Transverse colon (tissue), 4 donors: Measurements from ENCODE around the gene TMEM263. TPM values are rescaled to one million over a fixed set of nuclear protein-coding genes. Genes with fewer than 3 reads are reported as not detected.

Experiments
- DNase-seq: peaks from one replicate; pipeline ENCODE4 v3.0.0-alpha.2; 2019
- H3K27ac ChIP-seq, 4 donors: fragments of 200-600 bp; sonication (generic); 2 replicates each; pipeline ENCODE4 v1.5.1; 2016 to 2018; ENCODE audit warnings: inconsistent platforms in 4 of 4
- H3K27me3 ChIP-seq: fragments of 200-600 bp; sonication (generic); 2 replicates; pipeline ENCODE4 v1.5.1; 2017; ENCODE audit warnings: inconsistent platforms
- H3K36me3 ChIP-seq, 4 donors: fragments of 200-600 bp; sonication (generic); 2 replicates each; pipeline ENCODE4 v1.5.1; 2017 to 2019; ENCODE audit warnings: inconsistent platforms in 4 of 4
- H3K4me1 ChIP-seq, 4 donors: fragments of 200-600 bp; sonication (generic); 2 replicates each; pipeline ENCODE4 v1.5.1; 2017 to 2020; ENCODE audit warnings: inconsistent platforms in 4 of 4
- H3K4me3 ChIP-seq, 4 donors: fragments of 200-600 bp; sonication (generic); 1 replicate in 1 of 4; 2 replicates in 3 of 4; pipeline versions ENCODE4 v1.5.1 to v1.6.1; 2017 to 2019; ENCODE audit warnings: inconsistent platforms in 4 of 4
- H3K9me3 ChIP-seq, 2 donors: fragments of 200-600 bp; sonication (generic); 2 replicates each; pipeline ENCODE4 v1.5.1; 2017 to 2019; ENCODE audit warnings: inconsistent platforms in 2 of 2
- EP300 ChIP-seq: sonication (generic); formaldehyde crosslinking; IDR thresholded peaks from one replicate; pipeline ENCODE4 v1.6.1; 2017; ENCODE audit warnings: antibody characterized with exemption, low read depth
- POLR2A ChIP-seq: fragments of 450-650 bp; IDR thresholded peaks from one replicate; pipeline ENCODE4 v1.6.1; 2016; ENCODE audit warnings: antibody characterized with exemption, mild to moderate bottlenecking, moderate library complexity
- POLR2AphosphoS5 ChIP-seq, 3 donors: sonication (generic); formaldehyde crosslinking; IDR thresholded peaks; one replicate each; pipeline ENCODE4 v1.6.1; 2016; ENCODE audit warnings: antibody characterized with exemption in 3 of 3
- WGBS, 2 donors: methylation state at CpG; one replicate each; pipeline ENCODE4 v1.1.5; 2018; ENCODE audit warnings: low coverage in 1 of 2; 5-methylcytosine and 5-hydroxymethylcytosine counted together
- in situ Hi-C, 4 donors: fragments of 200-750 bp; cut with MboI; loops; one replicate each; pipeline versions ENCODE4 v1.15.0 to v1.15.1; 2017; ENCODE audit warnings: low sequenced_read_pairs in 3 of 4, low pct_ligation_motif_present in 1 of 4, low pct_unique_long_range_greater_than_20kb in 1 of 4
- intact Hi-C: fragments of 100-400 bp; cut with DNase I; formaldehyde crosslinking; loops from one replicate; pipeline ENCODE4 v1.15.1; 2023; ENCODE audit warnings: low total_unique reads
- total RNA-seq, 4 donors: library from RNA; depleted of rRNA; stranded (reverse); fragments of >200 nt; gene quantifications; one replicate each; pipeline ENCODE4 v1.1.0, GENCODE V29; 2016
- TF ChIP-seq, protein P1 (sequence below), 5 experiments: fragments of 200-600 bp in 3 of 5; fragments of 450-650 bp in 2 of 5; sonication (generic) in 3 of 5; IDR thresholded peaks; 1 replicate in 2 of 5; 2 replicates in 3 of 5; pipeline ENCODE4 v1.5.1; 2016 to 2017; ENCODE audit warnings: antibody characterized with exemption in 5 of 5, inconsistent platforms in 3 of 5, mild to moderate bottlenecking in 2 of 5, moderate library complexity in 1 of 5

TMEM263 gene
- total RNA-seq, 4 donors from 2014 or later, result 13.5 to 34.6 (median 18.7) TPM

GRCh38 chr12:106975993-106976658, 20.4 kb downstream of the TMEM263 start:
- Histone ChIP-seq H3K36me3 (peaks cover 0 to 6% (median under 1%) of the 10 kb centered on the region in 4 donors), H3K9me3 (no peaks in the 10 kb centered on the region), H3K27me3 (no peaks in the 10 kb centered on the region), H3K4me1 (peaks cover 25 to 63% (median 42%) of the 10 kb centered on the region in 4 donors), H3K4me3 (no peak overlapping the region), H3K27ac (peak overlapping the region; percentile 30 to 60 (median 52))
- in situ Hi-C loops, result no loop called here
- 74 to 80% methylated on average over 3 of the region's 3 CpGs for WGBS, 2 donors
- peak in 2 of 3 donors; percentile 39 to 42 for TF ChIP-seq POLR2AphosphoS5 (IDR thresholded peaks at IDR 0.05)
- TF ChIP-seq, protein P1, sequence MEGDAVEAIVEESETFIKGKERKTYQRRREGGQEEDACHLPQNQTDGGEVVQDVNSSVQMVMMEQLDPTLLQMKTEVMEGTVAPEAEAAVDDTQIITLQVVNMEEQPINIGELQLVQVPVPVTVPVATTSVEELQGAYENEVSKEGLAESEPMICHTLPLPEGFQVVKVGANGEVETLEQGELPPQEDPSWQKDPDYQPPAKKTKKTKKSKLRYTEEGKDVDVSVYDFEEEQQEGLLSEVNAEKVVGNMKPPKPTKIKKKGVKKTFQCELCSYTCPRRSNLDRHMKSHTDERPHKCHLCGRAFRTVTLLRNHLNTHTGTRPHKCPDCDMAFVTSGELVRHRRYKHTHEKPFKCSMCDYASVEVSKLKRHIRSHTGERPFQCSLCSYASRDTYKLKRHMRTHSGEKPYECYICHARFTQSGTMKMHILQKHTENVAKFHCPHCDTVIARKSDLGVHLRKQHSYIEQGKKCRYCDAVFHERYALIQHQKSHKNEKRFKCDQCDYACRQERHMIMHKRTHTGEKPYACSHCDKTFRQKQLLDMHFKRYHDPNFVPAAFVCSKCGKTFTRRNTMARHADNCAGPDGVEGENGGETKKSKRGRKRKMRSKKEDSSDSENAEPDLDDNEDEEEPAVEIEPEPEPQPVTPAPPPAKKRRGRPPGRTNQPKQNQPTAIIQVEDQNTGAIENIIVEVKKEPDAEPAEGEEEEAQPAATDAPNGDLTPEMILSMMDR (IDR thresholded peaks at IDR 0.05), result no peak
- DNase-seq, result no peak
- intact Hi-C loops, result no loop called here

- TF ChIP-seq POLR2A (no peak), POLR2AphosphoS5 (IDR thresholded peaks at IDR 0.05) (no peak), EP300 (no peak)
- TF ChIP-seq, protein P1 (IDR thresholded peaks at IDR 0.05), result no peak
- in situ Hi-C loops (no loop called here), intact Hi-C loops (no loop called here)
- H3K4me1 ChIP-seq, result peaks cover 25 to 63% (median 42%) of the 10 kb centered on the region in 4 donors
- 72 to 73% methylated on average over 1 of the region's 1 CpG for WGBS, 2 donors
- H3K27ac ChIP-seq, result peak overlapping the region; percentile 19 to 60 (median 52)
- H3K4me3 ChIP-seq, result no peak overlapping the region
- no peaks in the 10 kb centered on the region for H3K27me3 ChIP-seq
- no peaks in the 10 kb centered on the region for H3K9me3 ChIP-seq
- H3K36me3 ChIP-seq, result peaks cover 0 to under 1% (median 0%) of the 10 kb centered on the region in 4 donors
- no peak for DNase-seq
These were observed 21.0 kb downstream of the TMEM263 start for GRCh38 chr12:106976668-106977067.

- peak; percentile 78 for DNase-seq
- Histone ChIP-seq H3K27me3 (no peaks in the 10 kb centered on the region), H3K4me1 (peaks cover 25 to 60% (median 40%) of the 10 kb centered on the region in 4 donors), H3K4me3 (no peak overlapping the region), H3K27ac (peak overlapping the region; percentile 2 to 66 (median 58)), H3K9me3 (no peaks in the 10 kb centered on the region), H3K36me3 (no peaks in the 10 kb centered on the region)
- WGBS, 2 donors, result 28 to 48% methylated on average over 8 to 9 of the region's 9 CpGs
- intact Hi-C loops, result no loop called here
- TF ChIP-seq EP300, result no peak
- TF ChIP-seq POLR2AphosphoS5 (IDR thresholded peaks at IDR 0.05), result no peak
- TF ChIP-seq, protein P1 (IDR thresholded peaks at IDR 0.05), result no peak
- TF ChIP-seq POLR2A, result no peak
- in situ Hi-C loops, result no loop called here
These were observed 22.5 kb downstream of the TMEM263 start for GRCh38 chr12:106978035-106978800.

DNA sequence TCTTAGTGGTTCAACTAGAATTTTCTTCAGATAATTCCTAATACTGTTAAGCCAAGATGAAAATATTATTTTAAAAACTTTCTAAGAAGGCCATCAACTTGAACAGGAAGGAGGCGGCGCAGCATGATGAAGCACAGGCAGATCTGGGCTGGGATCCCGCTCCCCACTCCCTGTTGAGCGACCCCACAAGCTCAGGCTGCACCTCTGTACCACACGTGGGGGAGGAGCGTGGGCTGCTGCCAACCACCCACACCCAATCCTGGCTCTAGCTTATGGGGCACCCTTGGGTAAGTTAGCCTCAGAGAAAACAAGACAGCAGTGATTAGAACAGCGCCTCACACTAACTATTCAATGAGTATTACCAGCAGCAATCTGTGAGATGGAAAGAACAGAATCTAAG, 25.2 kb downstream of the TMEM263 start:
- TF ChIP-seq POLR2AphosphoS5 (IDR thresholded peaks at IDR 0.05) (no peak), POLR2A (no peak), EP300 (no peak)
- TF ChIP-seq, protein P1 (IDR thresholded peaks at IDR 0.05), result no peak
- in situ Hi-C loops, result no loop called here
- H3K4me1 ChIP-seq, result peaks cover 21 to 43% (median 34%) of the 10 kb centered on the region in 4 donors
- no peak overlapping the region for H3K27ac ChIP-seq
- WGBS, 2 donors, result 85 to 86% methylated on average over 4 to 7 of the region's 7 CpGs
- no peaks in the 10 kb centered on the region for H3K27me3 ChIP-seq
- no peaks in the 10 kb centered on the region for H3K9me3 ChIP-seq
- H3K36me3 ChIP-seq, result no peaks in the 10 kb centered on the region
- no peak for DNase-seq
- intact Hi-C loops, result no loop called here
- no peak overlapping the region for H3K4me3 ChIP-seq
